A172 (cell line): ENCODE measurements around the gene DOK3. TPM values are rescaled to one million over a fixed set of nuclear protein-coding genes. Genes with fewer than 3 reads are reported as not detected.
"Not testable (repeated sequence)": the region's sequence is repeated elsewhere in the genome, so short reads cannot be mapped to it uniquely, and the experiment has no call there.

Experiments
- DNase-seq: peaks from one replicate; pipeline ENCODE4 v3.0.0-alpha.2; 2015; ENCODE audit warnings: low spot score
- total RNA-seq: library from RNA; depleted of rRNA; stranded (reverse); fragments of >200 nt; shearing (Covaris generic); gene quantifications from 2 replicates; pipeline ENCODE4 v1.2.3, GENCODE V29; 2014

The DOK3 gene
- total RNA-seq, 1 experiment from 2014 or later, result 0.19 TPM

DNA sequence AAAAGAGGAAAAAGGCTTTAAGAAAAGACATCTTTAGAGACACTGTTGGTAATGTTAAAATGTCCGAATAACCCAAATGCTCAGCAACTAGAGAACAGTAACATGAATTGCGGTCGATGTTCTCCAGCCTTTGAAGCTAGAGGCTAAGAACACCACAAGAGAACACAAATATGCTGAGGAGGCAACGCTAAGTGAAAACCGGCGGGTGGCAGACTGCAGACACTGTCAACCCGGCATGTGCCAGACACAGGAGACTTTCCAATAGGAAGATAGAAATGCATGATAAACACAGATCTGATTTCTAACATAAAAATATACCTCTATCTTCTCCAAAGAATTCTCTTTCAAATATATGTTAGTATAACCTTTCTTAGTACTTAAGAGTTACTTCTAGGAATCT, 25.5 kb upstream of the DOK3 start:
- no peak for DNase-seq

DNA sequence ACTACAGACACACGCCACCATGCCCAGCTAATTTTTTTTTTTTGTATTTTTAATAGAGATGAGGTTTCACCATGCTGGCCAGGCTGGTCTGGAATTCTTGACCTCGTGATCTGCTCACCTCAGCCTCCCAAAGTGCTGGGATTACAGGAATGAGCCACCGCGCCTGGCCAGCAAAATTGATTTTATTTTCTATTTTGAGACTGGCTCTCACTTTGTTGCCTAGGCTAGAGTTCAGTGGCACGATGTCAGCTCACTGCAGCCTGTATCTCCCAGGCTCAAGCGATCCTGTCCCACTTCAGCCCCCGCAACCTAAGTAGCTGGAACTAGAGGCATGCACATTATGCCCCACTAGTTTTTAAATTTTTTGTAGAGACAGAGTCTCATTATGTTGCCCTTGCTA, 24.8 kb upstream of the DOK3 start:
- not testable (repeated sequence) for DNase-seq

- DNase-seq, result no peak
Measured at GRCh38 chr5:177531209-177531940, 21.7 kb upstream of the DOK3 start.

- no peak for DNase-seq
Measured at GRCh38 chr5:177530638-177531037, 21.0 kb upstream of the DOK3 start.

DNA sequence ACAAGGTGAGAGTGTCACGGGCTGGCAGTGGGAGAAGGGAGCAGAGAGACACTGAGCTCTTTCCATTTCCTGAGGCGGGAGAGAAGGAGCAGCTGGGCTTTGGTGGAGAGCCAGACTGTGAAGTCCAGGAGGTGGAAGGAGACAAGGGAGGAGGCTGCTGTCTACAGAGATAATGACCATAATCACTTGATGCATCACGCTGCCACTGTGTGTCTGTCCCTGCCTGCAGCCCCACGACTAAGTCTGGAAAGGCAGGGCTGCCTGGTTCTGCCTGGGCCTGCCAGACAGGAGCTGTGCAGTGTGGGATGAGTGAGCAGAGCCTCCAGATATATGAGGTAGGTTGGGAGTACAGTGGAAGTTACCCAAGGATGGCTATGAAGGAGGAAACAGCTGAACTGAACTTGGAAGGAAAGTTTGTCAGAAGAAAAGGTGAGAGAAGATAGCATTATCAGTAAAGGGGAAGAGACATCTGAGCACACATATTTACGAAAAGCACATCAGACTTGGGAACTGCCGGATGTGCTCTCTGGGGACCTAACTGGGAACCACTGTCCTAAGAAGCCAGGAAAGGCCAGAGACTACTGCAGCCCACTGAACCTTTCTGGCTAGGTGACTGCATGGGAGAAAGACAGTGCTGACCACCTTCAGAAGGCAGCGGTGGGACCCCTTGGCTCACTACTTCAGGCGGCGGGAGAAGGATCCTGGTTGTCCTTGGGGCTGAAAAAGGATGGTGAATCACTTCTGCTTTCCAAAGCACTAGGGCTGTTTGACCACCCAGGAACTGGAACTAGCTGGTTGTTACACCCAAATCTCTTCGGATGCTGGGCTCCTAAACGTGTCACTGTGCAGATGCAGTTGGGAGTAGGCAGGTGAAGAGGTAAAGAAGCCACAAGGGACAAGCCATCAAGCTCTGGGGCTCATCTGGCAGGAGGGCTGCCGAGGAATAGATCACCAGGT, 19.9 kb upstream of the DOK3 start:
- no peak for DNase-seq

- DNase-seq, result no peak
Measured at GRCh38 chr5:177528631-177529030, 19.0 kb upstream of the DOK3 start.

- no peak for DNase-seq
Measured at GRCh38 chr5:177527595-177527994, 18.0 kb upstream of the DOK3 start.

GRCh38 chr5:177526791-177527190, 17.2 kb upstream of the DOK3 start:
- no peak for DNase-seq

GRCh38 chr5:177526191-177526590, 16.6 kb upstream of the DOK3 start:
- DNase-seq, result no peak

GRCh38 chr5:177524941-177525655, 15.5 kb upstream of the DOK3 start:
- no peak for DNase-seq

DNA sequence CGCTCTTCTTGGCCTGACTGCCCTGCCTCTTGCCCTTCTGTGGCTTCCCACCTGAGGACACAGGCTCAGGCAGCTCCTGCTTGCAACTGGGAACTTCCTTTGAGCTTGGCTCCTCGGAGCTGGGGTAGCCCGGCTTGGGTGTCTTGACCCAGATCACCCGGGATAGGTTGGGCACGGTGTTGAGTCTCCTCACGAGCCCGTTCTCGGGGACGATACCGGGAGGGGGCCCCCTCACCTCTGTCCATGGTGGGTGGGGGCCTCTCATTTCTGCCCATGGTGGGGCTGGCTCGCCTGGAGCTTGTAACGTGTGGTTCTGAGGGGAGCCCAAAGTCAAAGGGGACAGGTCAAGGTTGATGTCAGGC, 14.9 kb upstream of the DOK3 start:
- DNase-seq, result no peak

- no peak for DNase-seq
Measured at GRCh38 chr5:177523711-177524538, 14.3 kb upstream of the DOK3 start.

DNA sequence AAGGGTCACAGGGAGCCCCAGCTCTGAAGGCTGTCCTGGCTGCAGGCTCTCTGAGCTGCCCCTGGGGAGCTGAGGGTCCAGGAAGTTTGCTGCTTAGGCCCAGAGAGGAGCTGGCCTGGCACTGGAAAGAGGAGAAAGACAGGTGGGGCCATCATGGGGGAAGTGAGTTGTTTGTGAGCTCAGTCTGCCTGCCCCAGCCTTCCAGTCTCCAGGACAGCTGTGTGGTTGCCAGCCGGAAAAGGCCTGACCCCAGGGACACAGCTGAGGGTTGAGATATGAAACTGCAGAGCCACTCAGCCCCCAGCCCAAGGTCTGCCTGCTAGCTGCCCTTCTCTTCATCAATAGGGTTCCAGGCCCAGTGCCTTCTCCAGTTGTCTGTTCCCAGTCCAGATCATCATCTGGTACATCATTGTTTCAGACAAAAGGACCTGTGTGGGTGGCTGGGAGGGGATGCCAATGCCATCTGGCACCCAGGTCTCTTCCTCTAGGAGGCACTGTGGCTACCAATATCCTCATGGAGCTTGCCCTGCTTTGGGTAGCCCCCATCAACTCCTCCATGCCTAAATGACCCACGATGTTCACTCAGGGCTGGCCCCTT, 11.4 kb upstream of the DOK3 start:
- no peak for DNase-seq

- no peak for DNase-seq
Measured at GRCh38 chr5:177520271-177520670, 10.6 kb upstream of the DOK3 start.

DNA sequence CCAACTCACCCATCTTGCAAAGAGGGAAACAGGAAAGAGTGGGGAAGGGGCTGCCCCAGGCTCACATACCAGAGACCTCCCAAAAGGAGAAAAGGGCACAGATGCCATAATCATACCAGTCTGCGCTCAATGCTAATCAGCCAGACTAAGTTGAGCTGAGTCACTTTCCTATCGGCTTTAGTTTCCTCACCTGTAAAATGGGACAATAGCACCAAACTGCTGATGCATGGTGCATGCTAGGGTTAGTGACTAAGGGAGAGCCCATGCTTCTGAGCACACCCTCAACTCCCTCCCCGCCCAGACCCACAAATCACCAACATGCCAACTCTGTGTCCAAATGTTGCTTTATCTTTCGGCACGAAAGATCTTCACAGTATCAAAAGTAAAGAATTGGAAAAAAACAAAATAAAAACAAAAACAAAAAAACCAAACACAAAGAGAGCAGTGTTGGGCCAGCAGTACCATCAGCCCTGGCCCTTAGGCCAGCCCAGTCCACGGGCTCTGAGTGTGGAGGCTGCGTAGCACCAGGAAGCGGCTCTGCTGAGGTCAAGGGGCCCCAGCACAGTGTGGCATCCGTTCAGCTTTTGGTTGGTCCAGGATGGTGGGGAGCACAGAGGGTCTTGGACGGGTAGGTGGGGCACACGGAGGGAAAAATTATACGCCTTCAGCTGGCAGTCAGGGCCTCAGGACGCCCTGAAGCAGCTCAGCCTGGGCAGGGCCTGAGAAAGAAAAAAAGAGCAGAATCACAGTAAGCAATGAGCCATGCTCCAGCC, 10.0 kb upstream of the DOK3 start:
- no peak for DNase-seq

- peak; percentile 97 for DNase-seq
Measured at GRCh38 chr5:177516601-177517568, 7.3 kb upstream of the DOK3 start, which contains the start of gene DDX41. Gene DDX41 (minus strand): TSS chr5:177516961. CDS start chr5:177516945, 16 bp downstream.

DNA sequence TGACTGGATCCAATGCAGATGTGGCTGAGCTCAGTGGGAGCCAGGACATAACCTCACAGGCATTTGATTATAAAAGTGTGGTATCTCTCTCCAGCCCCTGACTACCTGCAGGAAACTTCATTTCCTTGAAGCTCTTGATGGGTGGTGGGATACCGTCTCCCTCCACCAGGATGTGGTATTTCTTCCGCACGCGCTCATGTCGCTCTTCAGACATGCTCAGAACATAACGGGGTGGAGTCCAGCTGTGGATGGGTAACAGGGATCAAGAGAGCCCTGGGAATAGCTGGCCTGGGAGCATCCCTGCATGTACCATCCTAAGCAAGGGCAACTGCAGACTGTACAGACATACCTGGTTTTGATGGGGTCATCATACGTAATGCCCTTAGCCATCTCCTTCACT, 6.0 kb upstream of the DOK3 start:
- no peak for DNase-seq

DNA sequence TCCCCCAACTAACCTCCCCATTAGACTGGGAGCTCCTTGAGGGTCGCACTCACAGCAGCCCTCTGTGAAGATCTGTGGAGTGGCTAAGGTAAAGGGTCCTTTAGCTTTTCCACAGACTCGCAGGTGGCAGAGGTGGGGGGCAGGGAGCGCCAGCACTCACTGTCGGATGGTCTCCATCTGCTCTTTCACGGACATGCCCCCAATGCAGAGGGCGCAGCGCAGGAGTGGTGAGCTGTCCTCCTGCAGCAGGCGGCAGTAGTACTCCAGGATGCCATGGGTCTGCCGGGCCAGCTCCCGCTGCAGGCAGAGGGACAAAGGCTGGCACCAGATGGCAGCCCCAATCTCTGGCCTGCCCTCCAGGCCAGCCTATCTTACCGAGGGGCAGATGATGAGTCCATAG, 4.9 kb upstream of the DOK3 start:
- DNase-seq, result no peak

- DNase-seq, result no peak
Measured at GRCh38 chr5:177513500-177513899, 3.9 kb upstream of the DOK3 start.
